Skeletal muscle tissue (tissue), 4 donors: ENCODE data around the gene SSTR5. TPM values are rescaled to one million over a fixed set of nuclear protein-coding genes. Genes with fewer than 3 reads are reported as not detected.

Source experiments
- H3K27ac ChIP-seq: one replicate; pipeline ENCODE4 v1.7.0; 2013; ENCODE audit warnings: mild to moderate bottlenecking, low read depth, low read length, inconsistent platforms
- H3K27me3 ChIP-seq, 3 donors: one replicate each; pipeline ENCODE4 v1.7.0; 2013; ENCODE audit warnings: low read length in 3 of 3; ENCODE audit not compliant: control insufficient read depth in 3 of 3, insufficient read depth in 3 of 3
- H3K36me3 ChIP-seq, 3 donors: one replicate each; pipeline ENCODE4 v1.7.0; 2013; ENCODE audit warnings: low read length in 3 of 3; ENCODE audit not compliant: control insufficient read depth in 3 of 3, insufficient read depth in 3 of 3
- H3K4me1 ChIP-seq, 3 donors: one replicate each; pipeline ENCODE4 v1.7.0; 2013; ENCODE audit warnings: low read length in 3 of 3, mild to moderate bottlenecking in 3 of 3; ENCODE audit not compliant: control insufficient read depth in 3 of 3, insufficient read depth in 3 of 3
- H3K4me3 ChIP-seq, 3 donors: one replicate each; pipeline ENCODE4 v1.7.0; 2013; ENCODE audit warnings: low read length in 3 of 3
- H3K9ac ChIP-seq, 3 donors: one replicate each; pipeline ENCODE4 v1.7.0; 2013; ENCODE audit warnings: low read length in 3 of 3, mild to moderate bottlenecking in 3 of 3, moderate library complexity in 2 of 3, low read depth in 1 of 3
- H3K9me3 ChIP-seq, 3 donors: one replicate each; pipeline ENCODE4 v1.7.0; 2013; ENCODE audit warnings: low read length in 3 of 3; ENCODE audit not compliant: control insufficient read depth in 3 of 3
- total RNA-seq: library from RNA; depleted of rRNA; stranded (reverse); fragments of >200 nt; gene quantifications from one replicate; pipeline ENCODE4 v1.2.3, GENCODE V29; 2014
- donor health status: Osteomylitis.

Gene SSTR5
- total RNA-seq, 1 donor from 2014 or later: not detected

- Histone ChIP-seq H3K27ac (no peak overlapping the region), H3K4me1 (no peaks in the 10 kb centered on the region), H3K9ac (no peak overlapping the region), H3K36me3 (no peaks in the 10 kb centered on the region), H3K9me3 (no peaks in the 10 kb centered on the region), H3K4me3 (no peak overlapping the region), H3K27me3 (peaks cover 27 to 60% (median 59%) of the 10 kb centered on the region in 3 donors)
Observed at GRCh38 chr16:1119766-1120576, 47.4 kb downstream of the SSTR5 start.

DNA sequence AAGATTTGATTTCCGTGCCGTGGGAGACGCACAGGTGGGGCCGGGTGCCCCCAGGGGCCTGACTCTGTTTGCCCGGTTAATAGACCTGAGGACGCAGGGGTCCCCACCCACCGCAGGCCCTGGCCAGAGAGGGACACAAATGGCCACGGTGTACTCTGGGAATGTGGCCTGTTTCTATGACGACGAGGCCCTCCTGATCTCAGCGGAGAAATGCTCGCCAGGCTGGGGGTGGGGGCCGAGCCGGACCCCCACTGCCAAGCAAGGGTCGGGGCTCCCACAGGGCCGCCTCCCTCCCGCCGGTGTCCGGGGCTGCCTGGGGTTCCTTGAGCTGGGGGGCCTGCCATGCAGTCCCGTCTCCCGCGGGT lies 48.0 kb downstream of the SSTR5 start:
- no peaks in the 10 kb centered on the region for H3K36me3 ChIP-seq
- H3K27ac ChIP-seq: no peak overlapping the region
- no peaks in the 10 kb centered on the region for H3K9me3 ChIP-seq
- no peak overlapping the region for H3K4me3 ChIP-seq
- H3K27me3 ChIP-seq: peaks cover 29 to 62% (median 61%) of the 10 kb centered on the region in 3 donors
- H3K4me1 ChIP-seq: no peaks in the 10 kb centered on the region
- H3K9ac ChIP-seq: no peak overlapping the region

DNA sequence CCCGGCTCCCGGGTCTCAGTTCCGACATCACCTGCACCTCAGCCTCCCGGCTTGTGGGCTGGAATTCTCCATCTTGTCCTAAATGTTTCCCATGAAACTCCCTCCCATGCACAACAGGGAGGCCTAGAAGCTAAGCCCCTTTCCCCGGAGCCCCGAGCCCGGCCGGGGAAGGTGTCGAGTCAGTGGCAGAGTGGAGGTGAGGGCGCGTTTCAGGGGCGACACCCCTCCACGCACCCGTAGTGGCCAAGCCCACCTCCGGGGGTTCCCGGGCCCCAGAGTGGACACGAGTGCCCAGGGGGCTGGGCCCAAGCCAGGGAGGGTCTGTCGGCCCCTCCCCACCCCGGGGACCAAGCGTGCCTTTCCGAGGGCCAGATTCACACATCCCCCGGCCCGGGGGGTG lies 48.5 kb downstream of the SSTR5 start:
- no peaks in the 10 kb centered on the region for H3K36me3 ChIP-seq
- H3K9me3 ChIP-seq: no peaks in the 10 kb centered on the region
- no peak overlapping the region for H3K4me3 ChIP-seq
- no peak overlapping the region for H3K9ac ChIP-seq
- H3K27ac ChIP-seq: no peak overlapping the region
- H3K4me1 ChIP-seq: no peaks in the 10 kb centered on the region
- H3K27me3 ChIP-seq: peaks cover 31 to 65% (median 64%) of the 10 kb centered on the region in 3 donors

DNA sequence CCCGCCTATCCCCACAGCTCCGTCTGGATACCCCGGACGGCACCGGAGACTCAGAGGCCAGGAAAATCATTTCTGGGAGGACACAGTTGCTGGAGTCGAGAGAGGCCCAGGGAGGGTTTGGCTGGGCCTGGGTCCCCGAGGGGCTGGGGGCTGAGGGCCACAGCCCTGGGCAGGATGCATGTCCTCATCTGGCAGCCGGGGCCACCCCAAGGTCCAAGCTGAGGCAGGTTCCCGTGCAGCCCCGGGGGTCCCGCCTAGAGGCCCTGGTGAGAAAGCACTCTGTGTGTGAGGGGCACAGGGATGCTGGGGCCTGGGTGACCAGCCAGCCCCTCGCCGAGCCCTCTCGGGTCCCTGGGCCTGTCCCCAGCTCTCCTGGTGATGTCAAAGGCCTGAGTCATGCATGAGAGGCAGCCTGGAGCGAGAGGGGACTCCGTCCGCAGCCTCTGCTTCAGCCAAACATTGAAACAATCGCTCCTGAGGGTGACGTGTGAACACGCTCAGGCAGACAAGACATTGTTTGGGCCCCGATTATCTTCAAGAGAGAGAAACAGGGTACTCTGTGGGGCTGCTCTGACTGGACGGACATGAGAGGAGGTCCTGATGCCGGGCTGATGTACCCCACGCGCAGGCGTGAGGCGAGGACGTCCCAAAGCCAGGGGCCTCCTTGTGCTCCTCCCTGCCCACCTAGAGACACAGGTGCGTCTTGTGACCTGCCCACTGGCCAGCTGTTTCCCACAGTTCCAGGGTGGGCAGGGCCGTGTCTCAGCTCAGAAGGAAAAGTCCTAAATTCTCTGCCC lies 49.3 kb downstream of the SSTR5 start:
- Histone ChIP-seq H3K9me3 (no peaks in the 10 kb centered on the region), H3K9ac (no peak overlapping the region), H3K36me3 (no peaks in the 10 kb centered on the region), H3K27me3 (peaks cover 32 to 66% (median 66%) of the 10 kb centered on the region in 3 donors), H3K4me3 (no peak overlapping the region), H3K27ac (no peak overlapping the region), H3K4me1 (no peaks in the 10 kb centered on the region)

DNA sequence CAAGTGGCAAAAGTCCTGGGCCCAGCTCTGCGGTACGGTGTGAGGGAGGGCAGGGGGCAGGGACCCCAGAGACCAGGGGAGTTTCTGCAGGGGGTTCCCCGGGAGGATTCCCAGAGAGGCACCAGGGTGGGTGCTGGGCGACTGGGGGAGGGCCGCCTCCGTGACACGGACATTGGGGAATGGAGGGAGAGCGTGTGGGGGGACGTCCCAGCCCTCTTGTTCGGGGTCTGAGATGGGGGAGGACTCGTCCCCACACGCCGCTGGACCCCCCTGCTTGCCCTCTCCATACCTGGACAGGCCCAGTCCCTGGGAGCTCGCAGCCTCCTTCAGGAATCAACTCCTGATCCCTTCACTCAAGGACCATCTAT lies 49.8 kb downstream of the SSTR5 start:
- H3K27me3 ChIP-seq: peaks cover 33 to 68% (median 64%) of the 10 kb centered on the region in 3 donors

GRCh38 chr16:1123525-1124230 lies 51.1 kb downstream of the SSTR5 start:
- no peak overlapping the region for H3K9ac ChIP-seq
- no peak overlapping the region for H3K27ac ChIP-seq
- H3K4me3 ChIP-seq: no peak overlapping the region
- no peaks in the 10 kb centered on the region for H3K36me3 ChIP-seq
- peaks cover 32 to 63% (median 58%) of the 10 kb centered on the region in 3 donors for H3K27me3 ChIP-seq
- H3K4me1 ChIP-seq: no peaks in the 10 kb centered on the region
- no peaks in the 10 kb centered on the region for H3K9me3 ChIP-seq

More for the DNA sequence above, 49.8 kb downstream of the SSTR5 start:
- Histone ChIP-seq H3K4me1 (no peaks in the 10 kb centered on the region), H3K4me3 (no peak overlapping the region), H3K36me3 (no peaks in the 10 kb centered on the region), H3K9me3 (no peaks in the 10 kb centered on the region), H3K9ac (no peak overlapping the region), H3K27ac (no peak overlapping the region)

GRCh38 chr16:1124291-1124690 lies 51.7 kb downstream of the SSTR5 start:
- no peaks in the 10 kb centered on the region for H3K4me1 ChIP-seq
- H3K9ac ChIP-seq: no peak overlapping the region
- no peak overlapping the region for H3K27ac ChIP-seq
- H3K4me3 ChIP-seq: no peak overlapping the region
- no peaks in the 10 kb centered on the region for H3K9me3 ChIP-seq
- peaks cover 26 to 58% (median 53%) of the 10 kb centered on the region in 3 donors for H3K27me3 ChIP-seq
- H3K36me3 ChIP-seq: no peaks in the 10 kb centered on the region

GRCh38 chr16:1124795-1125194 lies 52.2 kb downstream of the SSTR5 start:
- Histone ChIP-seq H3K4me3 (no peak overlapping the region), H3K9me3 (no peaks in the 10 kb centered on the region), H3K4me1 (no peaks in the 10 kb centered on the region), H3K9ac (no peak overlapping the region), H3K27ac (no peak overlapping the region), H3K36me3 (no peaks in the 10 kb centered on the region), H3K27me3 (peaks cover 23 to 58% (median 53%) of the 10 kb centered on the region in 3 donors)

DNA sequence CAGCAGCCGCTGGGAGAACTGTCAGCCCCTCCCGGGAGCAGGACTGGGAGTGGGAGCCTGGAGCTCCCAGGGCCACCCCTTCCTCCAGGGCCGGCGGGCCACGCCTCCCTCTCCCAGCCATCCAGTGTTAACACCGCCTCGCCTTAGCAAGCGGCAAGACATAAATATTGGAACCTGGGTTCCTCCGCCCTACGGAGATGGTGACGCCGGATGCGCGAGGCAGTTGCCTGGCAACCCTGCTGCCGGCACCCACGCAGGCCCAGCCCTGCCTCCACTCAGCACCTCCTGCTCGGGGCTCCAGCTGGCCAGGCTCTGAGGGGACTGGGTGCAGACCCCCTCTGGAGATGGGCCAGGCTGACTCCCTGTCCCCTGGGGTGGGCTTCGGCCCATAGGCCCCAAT lies 52.9 kb downstream of the SSTR5 start:
- peaks cover 23 to 52% (median 49%) of the 10 kb centered on the region in 3 donors for H3K27me3 ChIP-seq
- no peak overlapping the region for H3K27ac ChIP-seq
- no peak overlapping the region for H3K9ac ChIP-seq
- no peaks in the 10 kb centered on the region for H3K9me3 ChIP-seq
- no peak overlapping the region for H3K4me3 ChIP-seq
- H3K4me1 ChIP-seq: no peaks in the 10 kb centered on the region
- no peaks in the 10 kb centered on the region for H3K36me3 ChIP-seq
